Progenitor cell of endocrine pancreas (in vitro differentiated cells): ENCODE measurements around the gene DKK2. TPM values are rescaled to one million over a fixed set of nuclear protein-coding genes. Genes with fewer than 3 reads are reported as not detected.

Source experiments
- DNase-seq: peaks from one replicate; pipeline ENCODE4 v3.0.0; 2021; ENCODE audit warnings: low spot score; ENCODE audit not compliant: unreplicated experiment
- H3K27ac Mint-ChIP-seq: 2 replicates; pipeline ENCODE4 v1.8.0; 2021; ENCODE audit warnings: mild to moderate bottlenecking, moderate library complexity, mixed read lengths
- H3K27me3 Mint-ChIP-seq: 2 replicates; pipeline ENCODE4 v1.8.0; 2021; ENCODE audit warnings: mixed read lengths
- H3K36me3 Mint-ChIP-seq: 2 replicates; pipeline ENCODE4 v1.8.0; 2022; ENCODE audit warnings: mixed read lengths; ENCODE audit not compliant: insufficient read depth
- H3K4me1 Mint-ChIP-seq: 2 replicates; pipeline ENCODE4 v1.8.0; 2021; ENCODE audit warnings: low read depth, mixed read lengths
- H3K4me3 Mint-ChIP-seq: 2 replicates; pipeline ENCODE4 v1.8.0; 2021; ENCODE audit warnings: low read depth, mild to moderate bottlenecking, moderate library complexity, mixed read lengths
- H3K9me3 Mint-ChIP-seq: 2 replicates; pipeline ENCODE4 v1.8.0; 2021; ENCODE audit warnings: low read depth, mixed read lengths
- CTCF ChIP-seq: fragments of 200-600 bp; sonication (generic); IDR thresholded peaks from one replicate; pipeline ENCODE4 v1.5.0; 2021; ENCODE audit warnings: antibody characterized with exemption, mild to moderate bottlenecking; ENCODE audit not compliant: unreplicated experiment
- total RNA-seq: library from RNA; stranded (reverse); gene quantifications from 2 replicates; pipeline ENCODE4 v1.2.1, GENCODE V29; 2021

Gene DKK2
- total RNA-seq, 1 donor from 2014 or later: 17.0 TPM

- Mint-ChIP-seq H3K27ac (no peak overlapping the region), H3K4me1 (no peaks in the 10 kb centered on the region), H3K27me3 (no peaks in the 10 kb centered on the region), H3K9me3 (no peaks in the 10 kb centered on the region), H3K4me3 (no peak overlapping the region), H3K36me3 (no peaks in the 10 kb centered on the region)
- no peak for TF ChIP-seq CTCF
- DNase-seq: no peak
These were observed 39.6 kb downstream of the DKK2 start for GRCh38 chr4:106996490-106996889.

- Mint-ChIP-seq H3K4me1 (no peaks in the 10 kb centered on the region), H3K9me3 (no peaks in the 10 kb centered on the region)
- TF ChIP-seq CTCF: no peak
These were observed 42.3 kb downstream of the DKK2 start for GRCh38 chr4:106993827-106994226.

GRCh38 chr4:106987311-106987710 lies 48.8 kb downstream of the DKK2 start:
- H3K36me3 Mint-ChIP-seq: no peaks in the 10 kb centered on the region
- no peaks in the 10 kb centered on the region for H3K27me3 Mint-ChIP-seq
- DNase-seq: no peak
- TF ChIP-seq CTCF: no peak
- H3K4me3 Mint-ChIP-seq: no peak overlapping the region
- no peaks in the 10 kb centered on the region for H3K4me1 Mint-ChIP-seq
- no peaks in the 10 kb centered on the region for H3K9me3 Mint-ChIP-seq
- H3K27ac Mint-ChIP-seq: no peak overlapping the region

More at GRCh38 chr4:106993827-106994226, 42.3 kb downstream of the DKK2 start:
- Mint-ChIP-seq H3K4me3 (no peak overlapping the region), H3K27ac (no peak overlapping the region), H3K27me3 (no peaks in the 10 kb centered on the region), H3K36me3 (no peaks in the 10 kb centered on the region)
- no peak for DNase-seq

GRCh38 chr4:106986486-106986885 lies 49.6 kb downstream of the DKK2 start:
- H3K27me3 Mint-ChIP-seq: no peaks in the 10 kb centered on the region
- no peak for DNase-seq
- TF ChIP-seq CTCF: no peak
- no peaks in the 10 kb centered on the region for H3K4me1 Mint-ChIP-seq
- no peaks in the 10 kb centered on the region for H3K36me3 Mint-ChIP-seq
- H3K4me3 Mint-ChIP-seq: no peak overlapping the region
- no peaks in the 10 kb centered on the region for H3K9me3 Mint-ChIP-seq
- H3K27ac Mint-ChIP-seq: no peak overlapping the region

GRCh38 chr4:106985830-106986229 lies 50.3 kb downstream of the DKK2 start:
- no peak for DNase-seq
- H3K27me3 Mint-ChIP-seq: no peaks in the 10 kb centered on the region
- H3K4me3 Mint-ChIP-seq: no peak overlapping the region
- TF ChIP-seq CTCF: no peak
- H3K27ac Mint-ChIP-seq: no peak overlapping the region
- no peaks in the 10 kb centered on the region for H3K36me3 Mint-ChIP-seq
- no peaks in the 10 kb centered on the region for H3K4me1 Mint-ChIP-seq
- H3K9me3 Mint-ChIP-seq: no peaks in the 10 kb centered on the region
